ENCODE data around the gene TDRD15.

The TDRD15 gene

DNA sequence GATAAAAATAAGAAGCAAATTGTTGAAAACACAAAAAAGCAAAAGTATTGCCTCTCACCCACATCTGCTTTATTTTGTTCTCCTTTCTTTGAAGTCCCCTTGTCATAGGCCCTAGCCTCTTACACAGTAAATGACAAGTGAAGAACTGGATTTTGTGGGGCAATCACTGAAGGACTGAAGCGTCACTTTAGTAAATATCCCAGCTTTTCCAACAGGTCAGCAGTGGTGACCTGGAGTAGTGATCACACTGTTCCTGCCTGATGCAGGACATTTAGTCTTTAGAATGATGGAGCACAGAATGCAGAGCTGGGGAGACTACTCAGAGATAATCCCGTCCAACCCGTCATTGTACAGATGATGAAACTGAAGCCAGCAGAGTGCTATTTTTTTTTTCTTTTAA is 28.1 kb upstream of the TDRD15 start:
- no peak overlapping the region for H3K4me2 ChIP-seq (ENCODE audit: low read depth, low read length)
- no peaks in the 10 kb centered on the region for H3K36me3 ChIP-seq (replicated peaks; ENCODE audit: insufficient read depth, low read length)
- no peak overlapping the region for H3K27ac ChIP-seq (ENCODE audit: low read length)
- no peak for DNase-seq
- no peaks in the 10 kb centered on the region for H3K9me3 ChIP-seq (replicated peaks; ENCODE audit: insufficient read depth, low read length)
- peaks cover 5% of the 10 kb centered on the region; the same call in 1 of the 2 replicates for H3K4me1 ChIP-seq (ENCODE audit: low read length)
- TF ChIP-seq EZH2phosphoT487 (IDR thresholded peaks at IDR 0.05; ENCODE audit: low read length) (no peak), EZH2 (optimal IDR thresholded peaks at IDR 0.05; ENCODE audit: low read depth, low read length) (no peak)
- TF ChIP-seq, protein P1, sequence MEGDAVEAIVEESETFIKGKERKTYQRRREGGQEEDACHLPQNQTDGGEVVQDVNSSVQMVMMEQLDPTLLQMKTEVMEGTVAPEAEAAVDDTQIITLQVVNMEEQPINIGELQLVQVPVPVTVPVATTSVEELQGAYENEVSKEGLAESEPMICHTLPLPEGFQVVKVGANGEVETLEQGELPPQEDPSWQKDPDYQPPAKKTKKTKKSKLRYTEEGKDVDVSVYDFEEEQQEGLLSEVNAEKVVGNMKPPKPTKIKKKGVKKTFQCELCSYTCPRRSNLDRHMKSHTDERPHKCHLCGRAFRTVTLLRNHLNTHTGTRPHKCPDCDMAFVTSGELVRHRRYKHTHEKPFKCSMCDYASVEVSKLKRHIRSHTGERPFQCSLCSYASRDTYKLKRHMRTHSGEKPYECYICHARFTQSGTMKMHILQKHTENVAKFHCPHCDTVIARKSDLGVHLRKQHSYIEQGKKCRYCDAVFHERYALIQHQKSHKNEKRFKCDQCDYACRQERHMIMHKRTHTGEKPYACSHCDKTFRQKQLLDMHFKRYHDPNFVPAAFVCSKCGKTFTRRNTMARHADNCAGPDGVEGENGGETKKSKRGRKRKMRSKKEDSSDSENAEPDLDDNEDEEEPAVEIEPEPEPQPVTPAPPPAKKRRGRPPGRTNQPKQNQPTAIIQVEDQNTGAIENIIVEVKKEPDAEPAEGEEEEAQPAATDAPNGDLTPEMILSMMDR (IDR thresholded peaks at IDR 0.05; ENCODE audit: low read length), result no peak
- H3K9me2 ChIP-seq (replicated peaks; ENCODE audit: insufficient read depth, low read length), result no peaks in the 10 kb centered on the region
- H3F3A ChIP-seq (ENCODE audit: insufficient read depth, low read length), result no peaks in the 10 kb centered on the region
- no peak overlapping the region for H3K4me3 ChIP-seq (ENCODE audit: low read length)
- H4K20me1 ChIP-seq (ENCODE audit: insufficient read depth, low read length), result no peaks in the 10 kb centered on the region
- H2AFZ ChIP-seq (ENCODE audit: low read length), result no peak overlapping the region
- H3K9ac ChIP-seq (ENCODE audit: low read length), result no peak overlapping the region
- H3K79me2 ChIP-seq (ENCODE audit: low read length), result no peaks in the 10 kb centered on the region
- no peaks in the 10 kb centered on the region for H3K27me3 ChIP-seq (replicated peaks; ENCODE audit: insufficient read depth, low read length)

DNA sequence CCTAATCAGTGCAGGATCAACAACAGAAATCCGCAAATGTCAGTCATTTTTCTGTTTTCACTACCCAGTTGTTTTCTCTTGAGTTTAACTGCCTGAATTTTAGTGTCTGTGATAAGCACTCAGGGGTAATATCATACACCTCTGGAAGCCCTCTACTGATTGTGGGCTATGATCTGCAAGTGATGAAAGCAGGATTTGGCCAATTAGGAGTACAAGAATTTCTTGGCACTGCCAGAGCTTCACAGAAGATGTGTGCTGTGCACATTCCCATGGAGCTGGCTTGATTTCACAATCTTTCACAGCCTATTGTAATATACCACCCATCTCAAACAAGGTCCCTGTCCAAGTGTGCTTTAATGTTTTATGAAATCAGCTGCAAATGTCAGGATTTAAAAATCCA is 27.3 kb upstream of the TDRD15 start:
- Histone ChIP-seq H3K9me3 (replicated peaks; ENCODE audit: insufficient read depth, low read length) (no peaks in the 10 kb centered on the region), H3K79me2 (ENCODE audit: low read length) (no peaks in the 10 kb centered on the region), H4K20me1 (ENCODE audit: insufficient read depth, low read length) (no peaks in the 10 kb centered on the region), H3K27me3 (replicated peaks; ENCODE audit: insufficient read depth, low read length) (no peaks in the 10 kb centered on the region), H3K9me2 (replicated peaks; ENCODE audit: insufficient read depth, low read length) (no peaks in the 10 kb centered on the region), H3K9ac (ENCODE audit: low read length) (no peak overlapping the region), H2AFZ (ENCODE audit: low read length) (no peak overlapping the region), H3K4me2 (ENCODE audit: low read depth, low read length) (no peak overlapping the region), H3K4me1 (ENCODE audit: low read length) (peaks cover 5% of the 10 kb centered on the region; the same call in 1 of the 2 replicates), H3F3A (ENCODE audit: insufficient read depth, low read length) (no peaks in the 10 kb centered on the region), H3K27ac (ENCODE audit: low read length) (no peak overlapping the region), H3K36me3 (replicated peaks; ENCODE audit: insufficient read depth, low read length) (no peaks in the 10 kb centered on the region), H3K4me3 (ENCODE audit: low read length) (no peak overlapping the region)
- DNase-seq, result no peak
- no peak for TF ChIP-seq EZH2phosphoT487 (IDR thresholded peaks at IDR 0.05; ENCODE audit: low read length)
- no peak for TF ChIP-seq EZH2 (optimal IDR thresholded peaks at IDR 0.05; ENCODE audit: low read depth, low read length)
- TF ChIP-seq, protein P1 (IDR thresholded peaks at IDR 0.05; ENCODE audit: low read length), result no peak

DNA sequence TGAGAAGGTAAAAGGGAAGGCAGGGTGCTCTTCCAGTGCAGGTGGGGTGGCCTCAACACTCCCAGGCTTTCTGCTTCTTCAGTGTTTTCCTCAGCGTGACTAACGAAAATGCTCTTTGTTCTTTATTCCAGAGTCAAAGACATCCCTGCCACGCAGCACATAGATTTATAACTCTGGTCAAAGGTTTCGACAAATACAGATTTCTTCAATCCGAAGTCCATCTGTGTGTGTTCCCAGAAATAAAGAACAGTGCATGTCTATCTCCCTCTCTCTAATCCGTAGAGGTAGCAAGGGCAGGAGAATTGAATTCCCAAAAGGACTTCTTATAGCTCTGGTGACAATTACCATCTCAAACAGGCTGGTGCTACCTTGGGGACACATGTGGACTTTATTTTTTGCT is 26.4 kb upstream of the TDRD15 start:
- Histone ChIP-seq H3K79me2 (ENCODE audit: low read length) (no peaks in the 10 kb centered on the region), H4K20me1 (ENCODE audit: insufficient read depth, low read length) (no peaks in the 10 kb centered on the region), H3K36me3 (replicated peaks; ENCODE audit: insufficient read depth, low read length) (no peaks in the 10 kb centered on the region), H3K27ac (ENCODE audit: low read length) (no peak overlapping the region), H3K9me3 (replicated peaks; ENCODE audit: insufficient read depth, low read length) (no peaks in the 10 kb centered on the region), H3K9ac (ENCODE audit: low read length) (no peak overlapping the region), H3K4me2 (ENCODE audit: low read depth, low read length) (no peak overlapping the region), H3K4me1 (ENCODE audit: low read length) (peaks cover 5% of the 10 kb centered on the region; the same call in 1 of the 2 replicates), H3F3A (ENCODE audit: insufficient read depth, low read length) (no peaks in the 10 kb centered on the region), H3K4me3 (ENCODE audit: low read length) (no peak overlapping the region), H3K27me3 (replicated peaks; ENCODE audit: insufficient read depth, low read length) (no peaks in the 10 kb centered on the region), H3K9me2 (replicated peaks; ENCODE audit: insufficient read depth, low read length) (no peaks in the 10 kb centered on the region), H2AFZ (ENCODE audit: low read length) (no peak overlapping the region)
- no peak for DNase-seq
- TF ChIP-seq EZH2 (optimal IDR thresholded peaks at IDR 0.05; ENCODE audit: low read depth, low read length) (no peak), EZH2phosphoT487 (IDR thresholded peaks at IDR 0.05; ENCODE audit: low read length) (no peak)
- TF ChIP-seq, protein P1 (IDR thresholded peaks at IDR 0.05; ENCODE audit: low read length), result no peak
